Ascending aorta (tissue), 1 donor: ENCODE results near the gene STX8. TPM values are rescaled to one million over a fixed set of nuclear protein-coding genes. Genes with fewer than 3 reads are reported as not detected.

Source experiments
- total RNA-seq: library from RNA; depleted of rRNA; stranded (reverse); fragments of >200 nt; gene quantifications from one replicate; pipeline ENCODE4 v1.1.0, GENCODE V29; 2016

Gene STX8
- total RNA-seq, 1 donor from 2014 or later = 7.6 TPM

Other genes with a start within 250 kb of the STX8 start
- not detected for gene CFAP52, start 822 bp upstream of the STX8 start, total RNA-seq
- gene USP43, start 69.7 kb upstream of the STX8 start, total RNA-seq = not detected
- not detected for gene DHRS7C, start 215.8 kb upstream of the STX8 start, total RNA-seq
- gene GSG1L2, start 246.3 kb upstream of the STX8 start, total RNA-seq = not detected